22Rv1 (cell line): ENCODE results near the gene RPL23.

Experiments used
- ZFX ChIP-seq: fragments of 450-650 bp; IDR thresholded peaks from 2 replicates; pipeline ENCODE4 v1.6.1; 2017; ENCODE audit warnings: antibody characterized with exemption, borderline replicate concordance
- TF ChIP-seq, protein P1 (sequence below): fragments of 450-650 bp; IDR thresholded peaks from 2 replicates; pipeline ENCODE4 v1.5.1; 2017; ENCODE audit warnings: mild to moderate bottlenecking

DNA sequence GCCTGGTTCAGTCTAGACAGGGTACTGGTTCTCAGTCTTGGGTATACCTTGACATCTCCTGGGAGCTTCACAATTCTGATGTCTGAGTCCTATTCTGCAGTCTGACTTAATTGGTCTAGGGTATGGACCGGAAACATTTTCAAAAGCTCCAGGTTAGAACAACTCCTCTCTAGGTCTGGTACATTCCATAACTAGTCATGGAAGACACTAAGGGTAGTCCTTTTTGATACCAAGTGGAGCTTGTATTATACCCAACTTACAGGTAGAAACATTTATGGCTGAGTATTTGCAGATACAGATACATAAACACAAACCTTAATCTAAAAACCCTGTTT lies 5.0 kb downstream of the RPL23 start:
- TF ChIP-seq, protein P1, sequence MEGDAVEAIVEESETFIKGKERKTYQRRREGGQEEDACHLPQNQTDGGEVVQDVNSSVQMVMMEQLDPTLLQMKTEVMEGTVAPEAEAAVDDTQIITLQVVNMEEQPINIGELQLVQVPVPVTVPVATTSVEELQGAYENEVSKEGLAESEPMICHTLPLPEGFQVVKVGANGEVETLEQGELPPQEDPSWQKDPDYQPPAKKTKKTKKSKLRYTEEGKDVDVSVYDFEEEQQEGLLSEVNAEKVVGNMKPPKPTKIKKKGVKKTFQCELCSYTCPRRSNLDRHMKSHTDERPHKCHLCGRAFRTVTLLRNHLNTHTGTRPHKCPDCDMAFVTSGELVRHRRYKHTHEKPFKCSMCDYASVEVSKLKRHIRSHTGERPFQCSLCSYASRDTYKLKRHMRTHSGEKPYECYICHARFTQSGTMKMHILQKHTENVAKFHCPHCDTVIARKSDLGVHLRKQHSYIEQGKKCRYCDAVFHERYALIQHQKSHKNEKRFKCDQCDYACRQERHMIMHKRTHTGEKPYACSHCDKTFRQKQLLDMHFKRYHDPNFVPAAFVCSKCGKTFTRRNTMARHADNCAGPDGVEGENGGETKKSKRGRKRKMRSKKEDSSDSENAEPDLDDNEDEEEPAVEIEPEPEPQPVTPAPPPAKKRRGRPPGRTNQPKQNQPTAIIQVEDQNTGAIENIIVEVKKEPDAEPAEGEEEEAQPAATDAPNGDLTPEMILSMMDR, result no peak
- no peak for TF ChIP-seq ZFX
